ENCODE results near the gene SERPINA1. TPM values are rescaled to one million over a fixed set of nuclear protein-coding genes. Genes with fewer than 3 reads are reported as not detected.

Gene SERPINA1
- total and polyA plus RNA-seq, 2 donors (not counting 1 experiment from before 2014, with no cell fraction given): 0.39 TPM; not detected in 1

- Histone ChIP-seq H3K27ac (ENCODE audit: insufficient read depth, low read length) (no peak overlapping the region), H2AFZ (ENCODE audit: low read length) (no peak overlapping the region), H3K27me3 (ENCODE audit: control insufficient read depth, insufficient read depth, low read length) (no peaks in the 10 kb centered on the region), H3K4me3 (replicated peaks in 1 of 4; ENCODE audit: control extremely low read depth in 1 of 4, insufficient read depth in 1 of 4, low read depth in 3 of 4, low read length in 4 of 4) (no peak overlapping the region), H3K9me3 (ENCODE audit: control insufficient read depth, insufficient read depth, low read depth, low read length) (no peaks in the 10 kb centered on the region), H3K36me3 (ENCODE audit: control insufficient read depth, insufficient read depth, low read length) (no peaks in the 10 kb centered on the region), H3K4me2 (ENCODE audit: extremely low read depth, insufficient read depth, low read length) (no peak overlapping the region), H4K20me1 (ENCODE audit: control insufficient read depth, extremely low read depth, insufficient read depth, low read length) (no peaks in the 10 kb centered on the region), H3K79me2 (ENCODE audit: control insufficient read depth, insufficient read depth, low read length) (no peaks in the 10 kb centered on the region), H3K4me1 (ENCODE audit: control insufficient read depth, extremely low read depth, insufficient read depth, low read length) (no peaks in the 10 kb centered on the region), H3K9ac (ENCODE audit: insufficient read depth, low read length) (no peak overlapping the region)
- no peak for TF ChIP-seq CTCF (conservative IDR thresholded peaks at IDR 0.05 in 1 of 2, IDR thresholded peaks at IDR 0.05 in 1 of 2; ENCODE audit: low read depth in 1 of 2, low read length in 2 of 2)
- no peak for TF ChIP-seq EZH2 (IDR thresholded peaks at IDR 0.05; ENCODE audit: low read length, missing control alignments)
- no peak for DNase-seq (ENCODE audit: low read depth in 2 of 2)
Observed at GRCh38 chr14:94365624-94366023, 22.8 kb downstream of the SERPINA1 start.

- no peaks in the 10 kb centered on the region for H3K27me3 ChIP-seq (ENCODE audit: control insufficient read depth, insufficient read depth, low read length)
- H3K27ac ChIP-seq (ENCODE audit: insufficient read depth, low read length): no peak overlapping the region
- no peak for DNase-seq (ENCODE audit: low read depth in 2 of 2)
- H2AFZ ChIP-seq (ENCODE audit: low read length): no peak overlapping the region
- H3K9ac ChIP-seq (ENCODE audit: insufficient read depth, low read length): no peak overlapping the region
- H3K79me2 ChIP-seq (ENCODE audit: control insufficient read depth, insufficient read depth, low read length): no peaks in the 10 kb centered on the region
- no peak for TF ChIP-seq CTCF (conservative IDR thresholded peaks at IDR 0.05 in 1 of 2, IDR thresholded peaks at IDR 0.05 in 1 of 2; ENCODE audit: low read depth in 1 of 2, low read length in 2 of 2)
- TF ChIP-seq EZH2 (IDR thresholded peaks at IDR 0.05; ENCODE audit: low read length, missing control alignments): no peak
- H3K4me1 ChIP-seq (ENCODE audit: control insufficient read depth, extremely low read depth, insufficient read depth, low read length): no peaks in the 10 kb centered on the region
- H3K36me3 ChIP-seq (ENCODE audit: control insufficient read depth, insufficient read depth, low read length): no peaks in the 10 kb centered on the region
- no peak overlapping the region for H3K4me2 ChIP-seq (ENCODE audit: extremely low read depth, insufficient read depth, low read length)
- H3K4me3 ChIP-seq (replicated peaks in 1 of 4; ENCODE audit: control extremely low read depth in 1 of 4, insufficient read depth in 1 of 4, low read depth in 3 of 4, low read length in 4 of 4): no peak overlapping the region
- H4K20me1 ChIP-seq (ENCODE audit: control insufficient read depth, extremely low read depth, insufficient read depth, low read length): no peaks in the 10 kb centered on the region
- no peaks in the 10 kb centered on the region for H3K9me3 ChIP-seq (ENCODE audit: control insufficient read depth, insufficient read depth, low read depth, low read length)
Observed at GRCh38 chr14:94364964-94365363, 23.4 kb downstream of the SERPINA1 start.

- Histone ChIP-seq H3K36me3 (ENCODE audit: control insufficient read depth, insufficient read depth, low read length) (no peaks in the 10 kb centered on the region), H3K4me2 (ENCODE audit: extremely low read depth, insufficient read depth, low read length) (no peak overlapping the region), H4K20me1 (ENCODE audit: control insufficient read depth, extremely low read depth, insufficient read depth, low read length) (no peaks in the 10 kb centered on the region), H3K27me3 (ENCODE audit: control insufficient read depth, insufficient read depth, low read length) (no peaks in the 10 kb centered on the region), H3K9me3 (ENCODE audit: control insufficient read depth, insufficient read depth, low read depth, low read length) (no peaks in the 10 kb centered on the region), H3K79me2 (ENCODE audit: control insufficient read depth, insufficient read depth, low read length) (no peaks in the 10 kb centered on the region), H3K4me1 (ENCODE audit: control insufficient read depth, extremely low read depth, insufficient read depth, low read length) (no peaks in the 10 kb centered on the region), H3K9ac (ENCODE audit: insufficient read depth, low read length) (no peak overlapping the region), H3K4me3 (replicated peaks in 1 of 4; ENCODE audit: control extremely low read depth in 1 of 4, insufficient read depth in 1 of 4, low read depth in 3 of 4, low read length in 4 of 4) (no peak overlapping the region), H2AFZ (ENCODE audit: low read length) (no peak overlapping the region), H3K27ac (ENCODE audit: insufficient read depth, low read length) (no peak overlapping the region)
- no peak for DNase-seq (ENCODE audit: low read depth in 2 of 2)
- TF ChIP-seq CTCF (conservative IDR thresholded peaks at IDR 0.05 in 1 of 2, IDR thresholded peaks at IDR 0.05 in 1 of 2; ENCODE audit: low read depth in 1 of 2, low read length in 2 of 2) (no peak), EZH2 (IDR thresholded peaks at IDR 0.05; ENCODE audit: low read length, missing control alignments) (no peak)
Observed at GRCh38 chr14:94364037-94364436, 24.4 kb downstream of the SERPINA1 start.
